Glutamatergic neuron (in vitro differentiated cells): ENCODE results near the gene CLBA1. TPM values are rescaled to one million over a fixed set of nuclear protein-coding genes. Genes with fewer than 3 reads are reported as not detected.
A peak's percentile ranks its signal among the peaks of the same experiment; 100 is the strongest.

Source experiments
- DNase-seq: peaks from one replicate; pipeline ENCODE4 v3.0.0; 2022
- H3K27ac Mint-ChIP-seq: one replicate; pipeline ENCODE4 v1.8.0; 2020; ENCODE audit warnings: mild to moderate bottlenecking, mixed read lengths, inconsistent platforms; ENCODE audit not compliant: unreplicated experiment
- H3K27me3 Mint-ChIP-seq: one replicate; pipeline ENCODE4 v1.8.0; 2020; ENCODE audit warnings: mild to moderate bottlenecking, moderate library complexity, mixed read lengths, inconsistent platforms; ENCODE audit not compliant: unreplicated experiment
- H3K36me3 Mint-ChIP-seq: one replicate; pipeline ENCODE4 v1.8.0; 2020; ENCODE audit warnings: mild to moderate bottlenecking, mixed read lengths, inconsistent platforms; ENCODE audit not compliant: unreplicated experiment
- H3K4me1 Mint-ChIP-seq: one replicate; pipeline ENCODE4 v1.8.0; 2020; ENCODE audit warnings: mild to moderate bottlenecking, low read depth, mixed read lengths, inconsistent platforms; ENCODE audit not compliant: unreplicated experiment
- H3K4me3 Mint-ChIP-seq: one replicate; pipeline ENCODE4 v1.8.0; 2020; ENCODE audit warnings: mild to moderate bottlenecking, mixed read lengths, inconsistent platforms; ENCODE audit not compliant: unreplicated experiment
- H3K9me3 Mint-ChIP-seq: one replicate; pipeline ENCODE4 v1.8.0; 2020; ENCODE audit warnings: mild to moderate bottlenecking, moderate library complexity, mixed read lengths, inconsistent platforms; ENCODE audit not compliant: unreplicated experiment
- CTCF ChIP-seq: fragments of 200-600 bp; sonication (generic); IDR thresholded peaks from one replicate; pipeline ENCODE4 v1.5.0; 2021; ENCODE audit not compliant: partially characterized antibody, unreplicated experiment
- total RNA-seq: library from RNA; stranded (reverse); fragmentation: NEBNext Ultra II Directional; extraction: Animal tissue kit (Norgen Biotek cat#: 25700); gene quantifications from one replicate; pipeline ENCODE4 v1.2.1, GENCODE V29; 2021; ENCODE audit not compliant: unreplicated experiment

The CLBA1 gene
- total RNA-seq, 1 donor from 2014 or later, result 5.9 TPM

- H3K27ac Mint-ChIP-seq, result peak overlapping the region; percentile 29
- H3K4me1 Mint-ChIP-seq, result no peaks in the 10 kb centered on the region
- peaks cover 5% of the 10 kb centered on the region for H3K9me3 Mint-ChIP-seq
- peaks cover 4% of the 10 kb centered on the region for H3K36me3 Mint-ChIP-seq
- no peak for DNase-seq
- no peak overlapping the region for H3K4me3 Mint-ChIP-seq
- H3K27me3 Mint-ChIP-seq, result peaks cover 7% of the 10 kb centered on the region
- no peak for TF ChIP-seq CTCF
Observed at GRCh38 chr14:104999361-104999760, 13.8 kb downstream of the CLBA1 start.

GRCh38 chr14:105005329-105005928 lies 19.8 kb downstream of the CLBA1 start:
- Mint-ChIP-seq H3K4me1 (peaks cover 14% of the 10 kb centered on the region), H3K27me3 (peaks cover 2% of the 10 kb centered on the region), H3K36me3 (no peaks in the 10 kb centered on the region), H3K27ac (no peak overlapping the region), H3K9me3 (no peaks in the 10 kb centered on the region), H3K4me3 (no peak overlapping the region)
- no peak for DNase-seq
- TF ChIP-seq CTCF, result no peak

GRCh38 chr14:105005929-105006830 lies 20.6 kb downstream of the CLBA1 start:
- peaks cover 2% of the 10 kb centered on the region for H3K27me3 Mint-ChIP-seq

GRCh38 chr14:105006831-105007592 lies 21.4 kb downstream of the CLBA1 start:
- TF ChIP-seq CTCF, result no peak
- H3K27me3 Mint-ChIP-seq, result peaks cover 2% of the 10 kb centered on the region
- no peak overlapping the region for H3K4me3 Mint-ChIP-seq
- peak overlapping the region; percentile 15 for H3K27ac Mint-ChIP-seq
- no peak for DNase-seq
- peaks cover 19% of the 10 kb centered on the region for H3K4me1 Mint-ChIP-seq
- no peaks in the 10 kb centered on the region for H3K9me3 Mint-ChIP-seq
- no peaks in the 10 kb centered on the region for H3K36me3 Mint-ChIP-seq

More at GRCh38 chr14:105005929-105006830, 20.6 kb downstream of the CLBA1 start:
- Mint-ChIP-seq H3K4me1 (peaks cover 14% of the 10 kb centered on the region), H3K27ac (no peak overlapping the region), H3K4me3 (no peak overlapping the region), H3K36me3 (no peaks in the 10 kb centered on the region), H3K9me3 (no peaks in the 10 kb centered on the region)
- no peak for TF ChIP-seq CTCF
- no peak for DNase-seq
